ENCODE results near the gene SMIM7. TPM values are rescaled to one million over a fixed set of nuclear protein-coding genes. Genes with fewer than 3 reads are reported as not detected.

SMIM7 gene
- total and polyA plus RNA-seq, 2 of the 13 experiments (the other 11 are each of a cell fraction or from before 2014, with no cell fraction given): 55.7 to 74.9 TPM

DNA sequence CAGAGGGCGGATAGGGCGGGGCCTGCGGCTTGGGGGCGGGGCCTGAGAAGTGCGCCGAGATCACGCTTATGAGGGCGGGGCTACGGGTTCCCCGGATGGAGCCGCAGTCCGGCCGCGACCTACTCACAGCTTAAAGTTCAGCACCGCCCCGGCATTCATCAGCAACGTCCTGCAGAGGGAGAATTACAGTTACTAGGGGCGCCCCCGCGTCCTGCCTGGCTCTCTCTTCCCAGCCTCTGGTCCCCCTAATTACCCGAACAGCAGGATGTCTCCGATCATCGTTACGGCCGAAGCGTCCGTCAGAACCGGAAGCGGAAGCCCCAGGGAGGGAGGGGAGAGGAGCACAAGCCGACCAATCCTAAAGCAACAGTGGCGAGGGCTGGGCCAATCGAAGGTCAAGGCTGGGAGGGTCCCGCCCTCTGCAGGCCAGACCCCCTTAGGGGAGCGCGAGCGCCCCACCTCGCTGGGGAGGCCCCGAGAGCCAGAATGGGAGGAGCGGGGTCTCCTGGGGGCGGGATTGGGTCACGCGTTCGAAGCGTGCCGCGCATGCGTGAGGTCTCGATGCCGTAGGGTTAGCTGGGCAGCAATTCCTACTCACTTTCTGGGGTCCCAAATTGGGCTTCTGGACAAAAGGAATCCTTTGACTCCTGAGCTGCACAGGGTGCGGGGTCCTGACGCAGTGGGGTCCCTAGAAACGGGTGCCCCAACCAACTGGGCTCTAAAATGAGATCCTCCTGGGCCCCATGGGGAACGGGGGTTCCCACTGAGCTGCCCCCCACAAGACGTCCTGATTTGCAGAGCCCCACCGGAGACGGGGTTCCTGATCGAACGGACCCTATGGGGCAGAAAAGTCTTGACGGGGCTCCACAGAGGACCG is at the start of gene SMIM7 (continued):
- TF ChIP-seq, protein P1, sequence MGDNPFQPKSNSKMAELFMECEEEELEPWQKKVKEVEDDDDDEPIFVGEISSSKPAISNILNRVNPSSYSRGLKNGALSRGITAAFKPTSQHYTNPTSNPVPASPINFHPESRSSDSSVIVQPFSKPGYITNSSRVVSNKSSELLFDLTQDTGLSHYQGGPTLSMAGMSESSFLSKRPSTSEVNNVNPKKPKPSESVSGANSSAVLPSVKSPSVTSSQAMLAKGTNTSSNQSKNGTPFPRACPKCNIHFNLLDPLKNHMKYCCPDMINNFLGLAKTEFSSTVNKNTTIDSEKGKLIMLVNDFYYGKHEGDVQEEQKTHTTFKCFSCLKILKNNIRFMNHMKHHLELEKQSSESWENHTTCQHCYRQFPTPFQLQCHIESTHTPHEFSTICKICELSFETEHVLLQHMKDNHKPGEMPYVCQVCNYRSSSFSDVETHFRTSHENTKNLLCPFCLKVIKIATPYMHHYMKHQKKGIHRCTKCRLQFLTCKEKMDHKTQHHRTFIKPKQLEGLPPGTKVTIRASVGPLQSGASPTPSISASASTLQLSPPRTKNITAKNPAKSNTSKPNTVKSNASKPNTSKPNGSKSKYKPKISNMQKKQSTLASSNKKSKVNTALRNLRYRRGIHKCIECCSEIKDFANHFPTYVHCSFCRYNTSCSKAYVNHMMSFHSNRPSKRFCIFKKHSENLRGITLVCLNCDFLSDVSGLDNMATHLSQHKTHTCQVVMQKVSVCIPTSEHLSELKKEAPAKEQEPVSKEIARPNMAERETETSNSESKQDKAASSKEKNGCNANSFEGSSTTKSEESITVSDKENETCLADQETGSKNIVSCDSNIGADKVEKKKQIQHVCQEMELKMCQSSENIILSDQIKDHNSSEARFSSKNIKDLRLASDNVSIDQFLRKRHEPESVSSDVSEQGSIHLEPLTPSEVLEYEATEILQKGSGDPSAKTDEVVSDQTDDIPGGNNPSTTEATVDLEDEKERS (CRISPR knock-in tag; IDR thresholded peaks at IDR 0.05): no peak
- TF ChIP-seq MEF2D (CRISPR knock-in tag; IDR thresholded peaks at IDR 0.05) (no peak; the same call in 1 of the 2 replicates), TBL1XR1 (IDR thresholded peaks at IDR 0.05; ENCODE audit: borderline replicate concordance, low read length, partially characterized antibody) (peak; percentile 18), ZNF75D (CRISPR knock-in tag; IDR thresholded peaks at IDR 0.05; ENCODE audit: borderline replicate concordance) (no peak), ZNF350 (CRISPR knock-in tag; IDR thresholded peaks at IDR 0.05; ENCODE audit: borderline replicate concordance, low read depth) (peak; percentile 62; the same call in 1 of the 2 replicates), EHMT2 (IDR thresholded peaks at IDR 0.05; ENCODE audit: borderline replicate concordance, low read depth, low read length) (no peak), EED (CRISPR knock-in tag; IDR thresholded peaks at IDR 0.05) (0 out of 2 replicates have a peak, but pooled peaks have one; percentile 12), ZBTB38 (CRISPR knock-in tag; IDR thresholded peaks at IDR 0.05) (peak; percentile 16; the same call in 1 of the 2 replicates), SIN3A (IDR thresholded peaks at IDR 0.05; ENCODE audit: borderline replicate concordance, low read depth, low read length) (no peak), ZNF766 (CRISPR knock-in tag; IDR thresholded peaks at IDR 0.05; ENCODE audit: borderline replicate concordance) (peak; percentile 62; the same call in 1 of the 2 replicates), CAMTA2 (CRISPR knock-in tag; IDR thresholded peaks at IDR 0.05; ENCODE audit: borderline replicate concordance) (no peak), MED13 (CRISPR knock-in tag; IDR thresholded peaks at IDR 0.05) (peak; percentile 19), SIN3B (IDR thresholded peaks at IDR 0.05; ENCODE audit: low read length) (no peak), IRF2 (CRISPR knock-in tag; IDR thresholded peaks at IDR 0.05) (peak; percentile 92), ZNF234 (CRISPR knock-in tag; conservative IDR thresholded peaks at IDR 0.05) (no peak), ZBTB10 (CRISPR knock-in tag; IDR thresholded peaks at IDR 0.05; ENCODE audit: borderline replicate concordance) (peak; percentile 92), SMAD1 (CRISPR knock-in tag; IDR thresholded peaks at IDR 0.05; ENCODE audit: borderline replicate concordance, low read depth) (peak; percentile 55; the same call in 1 of the 2 replicates), ZNF501 (CRISPR knock-in tag; IDR thresholded peaks at IDR 0.05) (peak; percentile 77), ZNF33B (CRISPR knock-in tag; IDR thresholded peaks at IDR 0.05) (0 out of 2 replicates have a peak, but pooled peaks have one; percentile 26)
- TF ChIP-seq, protein P2, sequence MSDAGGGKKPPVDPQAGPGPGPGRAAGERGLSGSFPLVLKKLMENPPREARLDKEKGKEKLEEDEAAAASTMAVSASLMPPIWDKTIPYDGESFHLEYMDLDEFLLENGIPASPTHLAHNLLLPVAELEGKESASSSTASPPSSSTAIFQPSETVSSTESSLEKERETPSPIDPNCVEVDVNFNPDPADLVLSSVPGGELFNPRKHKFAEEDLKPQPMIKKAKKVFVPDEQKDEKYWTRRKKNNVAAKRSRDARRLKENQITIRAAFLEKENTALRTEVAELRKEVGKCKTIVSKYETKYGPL (CRISPR knock-in tag; IDR thresholded peaks at IDR 0.05): 0 out of 2 replicates have a peak, but pooled peaks have one; percentile 13
- TF ChIP-seq, protein P3, sequence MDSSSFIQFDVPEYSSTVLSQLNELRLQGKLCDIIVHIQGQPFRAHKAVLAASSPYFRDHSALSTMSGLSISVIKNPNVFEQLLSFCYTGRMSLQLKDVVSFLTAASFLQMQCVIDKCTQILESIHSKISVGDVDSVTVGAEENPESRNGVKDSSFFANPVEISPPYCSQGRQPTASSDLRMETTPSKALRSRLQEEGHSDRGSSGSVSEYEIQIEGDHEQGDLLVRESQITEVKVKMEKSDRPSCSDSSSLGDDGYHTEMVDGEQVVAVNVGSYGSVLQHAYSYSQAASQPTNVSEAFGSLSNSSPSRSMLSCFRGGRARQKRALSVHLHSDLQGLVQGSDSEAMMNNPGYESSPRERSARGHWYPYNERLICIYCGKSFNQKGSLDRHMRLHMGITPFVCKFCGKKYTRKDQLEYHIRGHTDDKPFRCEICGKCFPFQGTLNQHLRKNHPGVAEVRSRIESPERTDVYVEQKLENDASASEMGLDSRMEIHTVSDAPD (CRISPR knock-in tag; IDR thresholded peaks at IDR 0.05): no peak
